ENCODE data around the gene TPK1.
"Not testable (repeated sequence)": the region's sequence is repeated elsewhere in the genome, so short reads cannot be mapped to it uniquely, and the experiment has no call there.

TPK1 gene

DNA sequence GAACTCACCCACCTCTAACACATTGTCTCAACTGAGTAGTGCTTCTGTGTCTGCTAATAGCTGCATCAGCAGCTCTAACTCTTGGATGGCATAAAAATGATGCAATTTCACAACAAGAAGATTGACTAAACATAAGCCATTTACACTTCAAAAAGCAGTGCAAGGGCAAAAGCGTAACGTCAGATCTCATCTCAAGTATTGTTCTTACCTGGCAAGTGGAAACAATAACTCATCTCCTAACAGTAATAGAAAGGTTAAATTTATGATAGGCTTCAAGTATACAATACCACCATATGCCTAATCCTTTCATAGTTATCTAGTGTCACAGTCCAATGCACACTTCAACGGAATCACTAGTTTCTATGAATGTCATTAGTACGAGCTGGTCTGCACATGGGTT is 14.8 kb downstream of the TPK1 start:
- no peak for DNase-seq

DNA sequence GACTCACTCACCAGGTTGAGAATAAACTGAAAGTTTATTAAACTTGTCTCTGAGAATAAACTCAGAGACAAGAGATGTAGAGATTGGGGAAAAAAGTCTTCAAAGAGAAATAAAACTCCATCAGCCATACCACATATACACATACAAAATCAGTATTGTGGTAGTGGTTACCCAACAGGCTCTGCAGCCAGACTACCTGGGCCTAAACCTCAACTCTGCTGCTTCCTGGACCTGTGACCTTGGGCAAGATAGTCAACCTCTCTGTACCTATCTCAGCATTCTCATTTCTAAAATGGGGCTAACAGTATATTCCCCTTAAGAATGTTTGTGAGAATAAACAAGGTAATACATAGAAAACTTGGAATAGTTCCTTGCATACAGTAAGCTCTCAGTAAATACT is 15.3 kb downstream of the TPK1 start:
- no peak for DNase-seq

DNA sequence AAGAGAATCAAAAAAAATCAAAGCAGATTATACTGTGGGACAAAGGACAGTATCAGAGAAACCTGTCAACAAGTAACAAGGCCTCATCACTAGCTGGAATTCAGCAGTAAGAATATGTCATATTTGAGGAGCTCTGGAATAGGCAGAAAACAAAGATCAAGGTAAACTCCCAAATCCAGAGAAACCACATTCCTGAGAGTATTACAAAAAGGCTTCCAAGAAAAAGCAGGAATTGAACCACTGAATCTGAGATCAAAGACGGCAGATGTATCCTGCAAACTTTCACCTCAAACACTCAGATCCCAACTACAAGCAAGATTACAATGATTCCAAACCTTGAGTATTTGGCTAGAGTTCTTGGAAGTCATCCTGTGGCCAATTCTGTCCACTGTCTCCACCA is 16.3 kb downstream of the TPK1 start:
- DNase-seq = no peak

DNA sequence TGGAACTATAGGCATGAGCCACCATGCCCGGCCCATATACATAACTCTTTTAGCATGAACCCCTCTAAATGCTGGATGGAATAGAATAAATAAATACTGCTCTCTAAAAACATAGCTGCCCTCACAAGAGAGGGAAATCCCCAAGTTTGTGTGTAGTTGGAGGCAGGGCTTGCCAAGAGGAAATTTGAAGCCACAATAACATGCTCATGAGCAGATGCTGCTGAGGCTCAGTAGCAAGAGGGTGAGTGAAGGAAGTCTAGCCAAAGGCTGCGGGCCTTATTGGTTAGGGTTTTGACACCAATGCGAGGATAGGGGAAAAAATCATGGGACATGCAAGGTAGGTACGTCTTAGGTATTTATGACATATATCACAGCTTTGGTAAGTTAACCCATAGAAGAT is 17.3 kb downstream of the TPK1 start:
- no peak for DNase-seq

DNA sequence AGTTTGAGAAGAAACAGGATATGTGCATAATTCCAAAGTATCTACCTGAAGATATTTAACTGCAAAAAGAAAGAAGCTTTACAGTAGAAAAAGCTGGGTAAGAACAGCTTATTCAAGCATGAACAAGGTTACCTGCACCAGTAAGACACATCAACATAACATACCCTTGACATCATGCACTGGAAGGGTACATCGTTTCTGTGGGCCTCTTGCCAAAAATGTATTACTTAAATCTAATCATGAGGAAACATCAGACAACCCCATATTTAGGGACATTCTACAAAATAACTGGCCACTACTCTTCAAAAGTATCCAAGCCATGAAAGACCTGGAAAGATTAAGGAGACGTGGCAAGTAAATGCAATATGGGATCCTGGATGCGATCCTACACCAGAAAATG is 18.9 kb downstream of the TPK1 start:
- DNase-seq = no peak

DNA sequence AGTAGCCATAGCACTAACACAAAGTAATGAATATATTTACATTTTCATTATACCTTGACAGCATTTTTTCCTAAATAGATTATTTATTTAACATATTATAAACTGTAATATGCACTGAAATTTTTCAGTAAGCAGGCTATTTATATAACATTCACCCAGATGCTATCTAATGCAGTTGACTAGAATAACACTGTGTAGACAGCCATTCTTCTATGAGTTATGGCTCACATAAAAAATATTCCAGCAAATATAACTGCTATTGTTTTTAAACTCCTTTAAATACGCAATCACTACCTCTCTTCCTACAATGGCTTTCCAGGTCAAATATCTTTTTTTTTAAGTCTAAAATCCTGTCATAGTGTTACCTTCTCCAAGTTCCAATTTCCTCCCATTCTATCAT is 21.6 kb downstream of the TPK1 start:
- no peak for DNase-seq

DNA sequence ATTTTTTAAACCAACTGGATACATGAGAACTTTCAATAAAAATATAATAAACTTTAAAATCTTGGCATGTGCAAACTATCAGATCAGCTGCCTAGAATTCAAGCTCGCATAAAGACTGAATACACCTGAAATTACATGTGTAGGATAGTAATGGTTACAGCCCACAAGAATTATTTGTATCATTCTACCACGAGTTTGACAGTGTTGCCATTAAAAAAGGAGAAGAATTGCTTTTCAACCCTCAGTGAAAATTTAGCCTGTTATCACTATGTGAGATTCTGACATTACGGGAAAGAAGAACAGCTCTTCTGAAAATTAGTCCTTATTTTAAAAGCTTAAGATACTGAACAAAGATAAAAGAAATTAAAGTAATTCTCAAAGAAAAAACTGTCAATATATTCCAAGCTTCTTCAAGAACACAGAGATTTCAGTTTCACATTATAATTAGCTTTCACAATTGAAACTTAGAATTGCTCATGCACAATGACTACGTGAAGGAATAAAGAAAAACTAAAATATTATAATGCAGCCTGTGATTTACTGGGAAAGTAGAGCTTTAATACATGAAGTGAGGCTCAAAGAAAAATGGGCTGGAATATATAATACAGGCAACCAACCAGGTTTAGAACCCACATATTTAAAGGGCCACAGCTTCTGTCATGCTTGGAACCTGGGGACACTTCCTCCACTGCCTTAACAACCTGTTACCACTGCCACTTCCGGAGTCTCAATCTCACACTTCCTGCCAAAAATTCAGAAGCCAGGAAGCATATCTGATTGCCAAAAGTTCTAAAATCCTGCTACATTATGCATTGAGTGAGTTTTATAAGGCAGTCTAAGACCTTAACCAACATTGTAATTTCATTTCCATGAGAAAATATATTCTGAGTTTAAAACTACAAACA is 23.2 kb downstream of the TPK1 start:
- no peak for DNase-seq

DNA sequence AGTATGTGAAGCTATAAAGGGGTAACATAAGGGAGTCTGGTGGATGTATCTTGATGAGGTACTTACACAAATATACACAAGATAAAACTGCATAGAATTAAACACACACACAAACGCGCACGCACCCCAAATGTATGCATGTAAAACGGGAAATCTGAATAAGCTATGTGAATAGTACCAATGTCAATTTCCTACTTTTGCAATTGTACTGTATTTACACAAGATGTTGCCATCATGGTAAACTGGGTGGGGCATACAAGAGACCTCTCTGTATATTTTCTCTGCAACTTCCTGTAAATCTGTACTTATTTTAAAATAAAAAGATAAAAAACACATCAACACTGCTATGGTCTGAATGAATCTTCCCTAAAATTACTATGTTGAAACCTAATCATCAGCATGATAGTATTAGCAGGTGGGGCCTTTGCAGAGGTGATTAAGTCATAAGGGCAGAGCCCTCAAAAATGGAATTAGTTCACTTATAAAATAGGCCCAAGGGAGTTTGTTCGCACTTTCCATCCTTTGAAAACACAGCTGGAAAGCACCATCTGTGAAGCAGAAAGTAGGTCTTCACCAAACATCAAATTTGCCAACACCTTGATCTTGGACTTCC is 30.1 kb downstream of the TPK1 start:
- DNase-seq = no peak

DNA sequence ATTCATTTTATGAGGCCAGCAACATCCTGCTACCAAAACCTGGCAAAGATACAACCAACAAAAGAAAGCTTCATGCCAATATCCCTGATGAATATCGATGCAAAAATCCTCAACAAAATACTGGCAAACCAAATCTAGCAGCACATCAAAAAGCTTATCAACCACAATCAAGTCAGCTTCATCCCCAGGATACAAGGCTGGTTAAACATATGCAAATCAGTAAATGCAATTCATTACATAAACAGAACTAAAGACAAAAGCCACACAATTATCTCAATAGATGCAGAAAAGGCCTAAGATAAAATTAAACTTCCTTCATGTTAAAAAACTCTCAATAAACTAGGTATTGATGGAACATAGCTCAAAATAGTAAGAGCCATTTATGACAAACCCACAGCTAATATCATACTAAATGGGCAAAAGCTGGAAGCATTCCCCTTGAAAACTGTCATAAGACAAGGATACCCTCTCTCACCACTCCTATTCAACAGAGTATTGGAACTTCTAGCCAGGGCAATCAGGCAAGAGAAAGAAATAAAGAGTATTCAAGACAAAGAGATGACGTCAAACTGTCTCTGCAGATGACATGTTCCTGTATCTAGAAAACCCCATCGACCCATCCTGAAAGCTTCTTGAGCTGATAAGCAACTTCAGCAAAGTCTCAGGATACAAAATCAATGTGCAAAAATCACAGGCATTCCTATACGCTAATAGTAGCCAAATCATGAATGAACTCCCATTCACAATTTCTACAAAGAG is 35.0 kb downstream of the TPK1 start:
- not testable (repeated sequence) for DNase-seq

DNA sequence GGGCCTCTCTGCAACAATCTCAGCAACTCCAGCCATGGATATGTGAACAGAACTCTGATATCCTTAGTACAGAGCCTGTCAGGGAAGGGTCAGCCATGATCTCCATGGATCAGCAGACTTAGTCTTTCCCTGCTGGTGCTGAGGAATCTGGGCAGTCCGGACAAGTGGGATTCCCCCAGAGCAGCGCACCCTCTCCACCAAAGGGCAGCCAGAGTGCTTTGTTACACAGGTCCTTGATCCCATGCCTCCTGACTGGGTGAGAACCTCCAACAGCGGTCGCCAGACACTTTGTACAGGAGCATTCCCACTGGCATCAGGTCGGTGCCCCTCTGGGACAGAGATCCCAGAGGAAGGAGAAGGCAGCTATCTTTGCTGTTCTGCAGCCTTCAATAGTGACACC is 38.9 kb downstream of the TPK1 start:
- DNase-seq = no peak

DNA sequence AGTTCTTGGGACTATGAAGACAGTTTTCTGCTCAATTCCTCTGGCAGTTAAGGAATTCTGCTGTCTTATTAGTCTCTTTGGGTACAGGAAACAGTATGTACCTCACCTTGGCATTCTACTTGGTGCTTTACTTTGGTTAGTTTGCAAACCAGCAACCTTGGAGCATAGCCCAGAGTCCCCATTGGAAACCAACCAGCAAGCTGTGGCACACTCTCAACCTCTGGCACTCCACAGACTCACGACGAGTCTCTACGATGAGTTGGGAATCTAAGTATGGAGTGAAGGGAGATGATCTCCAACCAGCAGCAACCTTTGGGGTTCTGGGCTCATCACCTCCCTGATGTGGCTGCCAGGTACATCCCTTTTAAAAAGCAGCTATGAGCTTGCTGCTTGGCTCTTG is 43.8 kb downstream of the TPK1 start:
- DNase-seq = no peak

DNA sequence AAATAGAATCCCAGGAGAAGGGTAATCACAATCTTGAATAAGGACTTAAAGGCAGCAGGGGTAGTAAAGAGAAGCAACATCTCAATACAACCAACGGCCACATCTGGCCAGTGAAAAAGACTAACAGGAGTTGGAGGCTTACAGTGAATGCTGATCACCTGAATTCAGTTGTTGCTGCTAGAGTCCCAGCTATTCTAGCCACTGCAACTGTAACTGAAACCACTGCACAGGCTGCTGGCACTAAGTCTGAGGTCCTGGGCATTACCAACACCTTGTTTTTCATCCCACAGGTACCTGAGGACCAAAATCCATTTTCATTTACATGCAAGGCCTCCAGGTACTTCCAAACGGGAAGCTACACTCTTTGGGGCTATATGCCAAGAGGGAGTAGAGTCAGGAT is 44.4 kb downstream of the TPK1 start:
- DNase-seq = no peak

DNA sequence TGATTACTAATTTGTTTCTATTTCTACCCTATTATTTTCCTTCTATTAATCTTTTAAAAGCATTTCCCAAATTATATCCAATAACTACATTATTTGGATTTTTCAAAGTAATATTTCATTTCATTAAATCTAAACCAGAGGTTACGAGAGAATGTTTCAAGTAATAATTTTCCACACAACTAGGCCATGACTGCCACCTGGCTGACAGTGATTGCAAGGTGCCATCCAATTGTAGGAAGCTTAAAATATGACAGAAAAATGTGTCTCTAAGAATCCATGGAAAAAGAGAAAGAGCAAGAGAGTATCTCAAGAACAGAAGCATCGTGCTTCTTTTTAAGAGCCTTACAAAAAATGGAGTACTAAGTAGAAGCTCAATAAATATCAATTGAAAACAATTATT is 48.7 kb downstream of the TPK1 start:
- no peak for DNase-seq

DNA sequence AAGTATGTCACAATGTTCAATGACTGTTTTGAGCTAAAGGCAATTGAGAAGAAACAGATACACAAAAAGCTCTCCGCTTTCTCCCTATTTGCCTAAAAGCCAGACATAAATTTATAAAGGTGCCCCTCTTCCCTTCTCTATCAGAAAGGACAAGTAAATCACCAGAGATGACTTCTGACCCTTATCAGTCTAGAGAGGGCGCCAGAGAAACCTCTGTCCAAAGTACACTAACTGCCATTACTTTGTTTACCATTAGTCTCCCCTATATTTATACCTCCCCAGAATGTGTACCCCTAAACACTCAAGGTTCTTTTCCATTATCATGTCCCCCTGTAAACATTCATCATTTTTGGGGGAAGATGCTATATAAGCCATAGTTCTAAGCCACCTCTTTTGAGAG is 49.3 kb downstream of the TPK1 start:
- no peak for DNase-seq

DNA sequence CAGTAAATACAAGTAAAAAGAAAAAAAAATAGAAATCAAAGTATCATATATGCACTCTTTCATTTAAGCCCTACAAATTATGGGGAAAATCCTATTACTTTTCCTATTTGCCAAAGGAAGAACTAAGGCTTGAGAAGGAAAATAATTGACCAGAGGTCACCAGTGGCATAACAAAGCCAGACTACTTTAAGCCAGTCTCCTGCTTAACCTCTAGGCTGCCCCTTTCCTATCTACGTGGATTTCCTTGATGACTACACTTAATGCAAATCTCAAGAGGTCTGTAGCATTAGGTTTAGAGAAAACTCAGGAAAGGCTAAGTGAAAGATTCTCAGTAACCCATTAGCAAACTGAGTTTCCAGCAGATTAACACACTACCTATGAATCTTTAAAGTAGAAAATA is 49.8 kb downstream of the TPK1 start:
- no peak for DNase-seq

DNA sequence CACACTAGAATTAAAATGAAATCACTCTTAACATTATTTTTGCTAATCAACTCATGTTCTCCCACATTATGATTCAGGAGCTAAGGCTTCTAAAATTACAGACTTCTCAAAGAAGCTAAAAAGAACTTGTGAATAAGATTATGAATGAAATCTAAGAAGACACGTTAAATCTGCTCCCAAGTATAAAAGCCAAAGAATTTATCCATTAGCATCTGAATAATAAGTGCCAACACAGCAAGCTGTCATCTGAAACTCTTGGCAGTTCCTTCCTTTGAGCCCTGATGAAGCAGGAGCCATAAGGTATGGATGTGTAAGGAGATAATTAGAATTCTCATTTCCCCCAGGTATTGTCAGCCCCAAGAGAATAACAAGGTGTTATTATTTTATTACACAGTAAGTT is 50.3 kb downstream of the TPK1 start:
- DNase-seq = no peak

DNA sequence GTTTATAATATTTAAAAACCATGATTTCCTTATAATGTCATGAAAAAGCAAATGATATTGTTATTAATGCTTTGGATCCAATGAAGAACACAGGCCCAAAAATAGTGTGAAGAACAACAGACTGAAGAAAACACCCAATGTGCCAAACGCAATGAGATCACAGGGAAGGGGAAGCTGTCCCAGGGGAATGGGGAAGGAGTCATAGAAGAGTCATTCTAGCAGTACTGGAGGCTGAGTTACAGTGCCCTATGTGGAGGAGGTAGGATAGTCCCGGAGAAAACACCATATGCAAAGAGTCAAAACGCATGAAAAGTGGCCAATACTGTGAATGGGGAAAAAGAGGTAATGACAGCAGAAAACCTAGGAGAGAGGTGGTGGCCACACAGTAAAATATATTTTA is 50.9 kb downstream of the TPK1 start:
- no peak for DNase-seq

DNA sequence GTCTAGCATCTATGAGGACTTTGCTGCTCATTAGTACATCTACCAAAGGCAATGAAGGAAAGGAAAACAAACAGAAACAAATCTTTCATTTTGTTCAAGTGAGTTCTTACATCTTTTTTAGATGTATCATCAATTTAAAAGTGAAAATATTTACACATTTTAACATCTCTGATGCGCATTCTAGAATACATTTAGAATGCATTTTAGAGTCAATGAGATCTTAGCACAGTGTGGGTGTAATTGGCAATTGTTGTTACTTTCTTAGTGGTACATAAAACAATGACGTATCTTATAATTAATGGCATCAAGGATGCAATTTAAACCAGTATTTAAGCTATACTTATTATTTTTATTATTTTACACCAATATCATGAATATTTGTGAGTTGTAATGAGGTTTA is 51.4 kb downstream of the TPK1 start:
- no peak for DNase-seq

DNA sequence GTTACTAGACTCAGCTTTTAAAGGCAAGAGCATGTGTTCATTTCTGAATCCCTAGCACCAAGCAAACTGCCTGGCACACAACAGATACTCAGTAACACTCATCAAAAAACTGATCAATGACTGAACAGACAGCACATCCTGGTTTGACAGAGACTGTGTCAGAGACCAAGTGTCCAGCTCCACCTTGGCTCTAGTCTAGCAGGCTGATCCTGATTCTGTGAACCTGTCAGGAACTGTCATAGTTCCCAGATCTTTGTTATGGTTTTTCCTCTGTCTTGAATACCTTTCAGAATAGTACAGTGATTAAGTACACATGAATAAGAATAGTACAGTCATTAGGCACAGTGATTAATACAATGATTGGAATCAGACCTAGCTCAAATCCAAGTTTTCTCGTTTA is 53.0 kb downstream of the TPK1 start:
- DNase-seq = no peak

DNA sequence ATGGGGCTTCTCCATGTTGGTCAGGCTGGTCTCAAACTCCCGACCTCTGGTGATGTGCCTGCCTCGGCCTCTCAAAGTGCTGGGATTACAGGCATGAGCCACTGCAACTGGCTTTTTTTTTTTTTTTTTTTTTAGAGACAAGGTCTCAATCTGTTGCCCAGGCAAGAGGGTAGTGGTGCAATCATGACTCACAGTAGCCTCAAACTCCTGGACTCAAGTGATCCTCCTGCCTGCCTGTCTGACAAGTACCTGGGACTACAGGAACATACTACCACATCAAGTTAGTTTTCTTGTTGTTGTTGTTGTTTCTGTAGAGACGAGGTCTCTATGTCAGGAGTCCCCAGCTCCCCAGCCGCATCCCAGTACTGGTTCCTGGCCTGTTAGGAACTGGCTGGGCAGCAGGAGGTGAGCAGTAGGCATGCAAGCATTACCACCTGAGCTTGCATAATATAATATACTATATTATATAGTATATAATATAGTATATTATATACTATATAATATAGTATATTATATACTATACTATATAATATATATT is 55.7 kb downstream of the TPK1 start:
- DNase-seq = no peak

DNA sequence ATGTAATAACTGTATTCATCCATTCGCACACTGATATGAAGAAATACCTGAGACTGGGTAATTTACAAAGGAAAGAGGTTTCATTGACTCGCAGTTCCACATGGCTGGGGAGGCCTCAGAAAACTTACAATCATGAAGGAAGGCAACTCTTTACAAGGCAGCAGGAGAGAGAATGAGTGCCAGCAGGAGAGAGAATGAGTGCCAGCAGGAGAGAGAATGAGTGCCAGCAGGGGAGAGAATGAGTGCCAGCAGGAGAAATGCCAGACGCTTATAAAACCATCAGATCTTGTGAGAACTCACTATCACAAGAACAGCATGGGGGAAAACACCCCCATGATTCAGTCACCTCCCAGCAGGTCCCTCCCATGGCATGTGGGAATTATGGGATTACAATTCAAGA is 58.0 kb downstream of the TPK1 start:
- DNase-seq = not testable (repeated sequence)

DNA sequence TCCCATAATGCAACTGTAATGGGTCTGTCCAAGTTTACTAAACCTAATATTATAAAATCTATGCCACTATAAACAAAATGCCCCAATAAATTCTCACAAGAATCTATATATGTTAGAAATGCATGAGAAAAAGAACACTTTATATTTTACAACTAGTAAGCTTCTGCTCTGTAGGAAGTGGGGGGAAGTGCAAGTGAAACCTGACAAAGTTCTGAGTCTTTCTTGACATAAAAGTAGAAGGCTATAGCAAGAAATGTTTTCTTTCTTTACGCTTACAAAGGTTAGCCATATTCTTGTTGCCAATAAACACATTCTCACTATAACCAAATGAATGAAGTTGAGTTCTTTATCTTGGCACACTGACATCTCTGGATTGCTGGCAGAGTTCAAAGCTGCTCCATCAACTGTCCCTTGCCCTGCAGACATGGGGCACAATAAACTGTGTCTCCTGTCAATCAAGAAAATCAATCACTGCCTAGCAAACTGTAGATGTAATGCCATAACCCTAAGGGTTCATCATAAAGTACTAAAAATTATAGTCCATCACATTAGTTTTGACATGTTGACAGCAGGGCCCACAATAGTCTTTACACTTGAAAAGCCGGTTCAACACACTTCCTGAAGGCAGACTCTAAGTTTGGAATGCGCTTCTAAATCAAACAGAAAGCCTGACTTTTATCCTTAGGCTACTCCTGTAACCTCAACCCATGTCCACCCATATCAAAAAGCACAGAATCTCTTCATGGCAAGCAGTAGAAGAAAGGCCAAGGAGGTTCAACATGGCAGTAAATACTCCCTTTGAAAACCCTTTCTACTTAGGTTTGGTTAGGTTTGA is 58.6 kb downstream of the TPK1 start:
- DNase-seq = no peak

DNA sequence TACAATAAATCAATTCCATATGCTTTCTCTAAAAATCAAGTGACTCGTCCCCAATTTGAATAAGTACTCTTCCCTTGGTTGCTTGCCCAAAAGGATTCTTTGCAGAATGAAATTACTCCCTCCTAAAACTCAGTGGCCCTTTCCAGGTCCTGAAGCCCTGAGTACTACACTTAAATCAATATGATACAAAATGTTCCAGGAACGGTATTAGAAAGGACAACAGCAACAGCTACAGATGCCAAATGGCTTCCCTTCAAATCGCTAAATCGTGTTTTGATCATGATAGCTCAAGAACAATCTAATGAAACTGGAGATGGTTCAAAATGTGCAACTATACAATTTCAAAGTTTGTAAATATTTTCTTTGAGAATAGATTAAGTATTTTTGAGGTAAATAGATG is 59.4 kb downstream of the TPK1 start:
- DNase-seq = no peak
